ENCODE data around the gene NEURL1B. TPM values are rescaled to one million over a fixed set of nuclear protein-coding genes. Genes with fewer than 3 reads are reported as not detected.

The NEURL1B gene
- total RNA-seq = 11.2 and 21.7 TPM in 2 replicates

GRCh38 chr5:172640822-172641358 is at the start of gene NEURL1B:
Gene NEURL1B (plus strand): TSS chr5:172641263. CDS start chr5:172641407, 144 bp downstream.

Other genes with a start within 250 kb of the NEURL1B start
- gene SH3PXD2B, start 186.7 kb upstream of the NEURL1B start, total RNA-seq = 32.5 and 51.2 TPM in 2 replicates
- gene DUSP1, start 129.9 kb downstream of the NEURL1B start, total RNA-seq = 358 and 575 TPM in 2 replicates
- 148 and 189 TPM in 2 replicates for gene ERGIC1, start 193.0 kb downstream of the NEURL1B start, total RNA-seq